NOMO-1 (cell line): ENCODE data around the gene UCHL3.
"Not testable (repeated sequence)": the region's sequence is repeated elsewhere in the genome, so short reads cannot be mapped to it uniquely, and the experiment has no call there.

ENCODE experiments used
- DNase-seq, 2 experiments: peaks; one replicate each; lab custom pipeline; 2025; ENCODE audit not compliant: unreplicated experiment in 2 of 2; lab: John Stamatoyannopoulos, UW

Gene UCHL3

GRCh38 chr13:75545386-75545785, 4.2 kb upstream of the UCHL3 start:
- DNase-seq: not testable (repeated sequence)

DNA sequence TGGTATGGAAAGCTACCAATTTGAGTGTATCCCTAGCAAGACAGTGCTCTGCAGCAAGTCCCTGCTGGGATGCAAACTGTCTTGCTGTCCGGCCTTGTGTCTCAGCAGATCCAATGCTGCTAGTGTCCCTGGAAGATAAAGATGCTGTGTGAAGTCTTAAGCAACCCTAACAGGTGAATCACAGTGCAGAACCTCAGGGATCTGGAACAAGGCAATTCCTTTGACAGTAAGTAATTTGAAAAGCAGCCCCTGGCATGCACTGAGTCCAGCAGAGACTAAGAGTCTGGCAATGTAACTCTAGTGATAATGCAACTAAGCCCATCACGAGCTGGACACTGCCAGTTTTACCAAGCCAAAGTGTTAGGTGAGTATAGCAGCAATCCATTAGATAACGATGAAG, 1.7 kb upstream of the UCHL3 start:
- DNase-seq: no peak

GRCh38 chr13:75550159-75550567, 572 bp downstream of the UCHL3 start:
- peak; percentile 12 to 34 for DNase-seq

- no peak for DNase-seq
Measured at GRCh38 chr13:75554464-75554863, 4.9 kb downstream of the UCHL3 start.

DNA sequence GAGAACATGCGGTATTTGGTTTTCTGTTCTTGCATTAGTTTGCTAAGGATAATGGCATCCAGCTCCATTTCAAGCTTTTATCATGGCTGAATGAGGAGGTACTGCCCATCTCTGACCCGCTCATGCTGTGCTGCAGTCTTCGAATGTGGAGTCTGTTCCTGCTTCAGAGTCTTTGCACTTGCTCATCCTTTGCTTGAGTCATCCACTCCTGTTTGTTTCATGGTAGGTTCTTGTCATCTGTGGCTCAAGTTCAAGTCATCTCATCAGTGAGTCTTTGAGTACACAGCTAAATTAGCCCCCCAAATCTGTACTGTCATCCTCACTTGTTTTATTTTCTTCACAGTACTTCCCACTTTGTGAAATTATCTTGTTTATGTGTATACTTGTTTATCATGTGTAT, 5.4 kb downstream of the UCHL3 start:
- no peak for DNase-seq

- DNase-seq: no peak
Measured at GRCh38 chr13:75555836-75556235, 6.2 kb downstream of the UCHL3 start.

GRCh38 chr13:75556961-75557360, 7.4 kb downstream of the UCHL3 start:
- no peak for DNase-seq

GRCh38 chr13:75558145-75558840, 8.7 kb downstream of the UCHL3 start:
- DNase-seq: no peak

- no peak for DNase-seq
Measured at GRCh38 chr13:75566658-75567057, 17.1 kb downstream of the UCHL3 start.

GRCh38 chr13:75569576-75569975, 20.0 kb downstream of the UCHL3 start:
- DNase-seq: no peak

DNA sequence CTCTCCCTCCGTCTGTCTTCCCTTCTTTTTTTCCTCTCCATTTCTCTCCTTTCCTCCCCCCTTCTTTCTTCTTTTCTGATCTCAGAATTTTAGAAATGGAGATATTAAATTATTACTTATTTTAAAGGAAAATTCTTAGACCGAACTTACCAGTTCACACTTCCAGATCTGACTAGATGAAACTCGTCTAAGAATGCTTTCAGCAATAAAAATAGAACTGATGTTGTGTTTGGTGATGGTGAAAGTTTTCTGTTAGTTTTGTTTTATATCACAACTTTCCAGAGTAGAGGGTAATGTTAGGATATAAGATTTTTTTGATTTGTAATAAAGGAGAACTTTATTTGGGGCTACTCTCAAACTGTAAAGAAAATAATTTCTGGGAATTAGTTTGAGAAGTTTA, 29.9 kb downstream of the UCHL3 start:
- no peak for DNase-seq

- no peak for DNase-seq
Measured at GRCh38 chr13:75581874-75582640, 32.5 kb downstream of the UCHL3 start.

GRCh38 chr13:75583091-75583490, 33.5 kb downstream of the UCHL3 start:
- no peak for DNase-seq

- DNase-seq: no peak
Measured at GRCh38 chr13:75585153-75585552, 35.6 kb downstream of the UCHL3 start.

GRCh38 chr13:75587679-75588078, 38.1 kb downstream of the UCHL3 start:
- no peak for DNase-seq

DNA sequence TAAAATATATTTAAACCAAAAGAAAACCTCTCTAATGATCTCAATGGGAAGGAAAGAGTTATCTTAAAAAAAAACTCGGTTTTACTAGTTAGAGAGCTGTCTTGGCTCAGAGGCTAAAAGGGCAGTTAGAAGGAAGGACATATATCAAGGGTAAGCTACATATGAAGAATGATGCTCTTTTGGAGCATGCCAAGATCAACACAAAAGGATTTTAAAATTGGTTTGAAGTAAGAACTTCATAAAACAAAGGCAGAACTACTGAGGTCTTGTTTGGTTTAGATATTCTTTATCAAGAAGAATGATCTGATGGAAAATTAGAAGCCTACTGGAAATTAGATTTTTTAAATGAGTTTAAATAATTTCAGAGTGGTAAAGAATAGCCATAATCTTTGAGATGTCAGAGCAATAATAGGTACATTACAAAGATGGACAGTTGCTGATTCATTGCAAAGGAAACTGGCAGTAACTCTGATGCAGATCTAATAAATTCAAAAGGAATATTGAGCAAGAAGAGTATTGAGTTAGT, 47.1 kb downstream of the UCHL3 start:
- DNase-seq: no peak

- DNase-seq: no peak
Measured at GRCh38 chr13:75600371-75600770, 50.8 kb downstream of the UCHL3 start.

GRCh38 chr13:75603038-75603437, 53.4 kb downstream of the UCHL3 start:
- no peak for DNase-seq

DNA sequence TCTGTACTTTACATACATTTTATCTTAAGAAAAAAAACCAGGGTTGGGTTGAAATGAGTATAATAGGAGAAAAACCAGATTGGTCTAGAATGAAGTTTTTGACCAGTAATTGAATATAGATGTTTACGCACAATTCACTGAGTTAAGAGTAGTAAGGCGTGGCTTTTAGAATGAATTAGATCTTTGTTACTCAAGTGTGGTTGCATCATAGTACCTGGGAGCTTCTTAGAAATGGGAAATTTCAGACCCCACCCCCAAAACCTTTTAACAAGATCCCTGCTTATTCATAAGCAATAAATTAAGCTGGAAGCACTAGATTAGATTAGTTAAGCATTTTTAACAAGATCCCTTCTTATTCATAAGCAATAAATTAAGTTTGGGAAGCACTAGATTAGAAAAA, 57.9 kb downstream of the UCHL3 start:
- DNase-seq: no peak

DNA sequence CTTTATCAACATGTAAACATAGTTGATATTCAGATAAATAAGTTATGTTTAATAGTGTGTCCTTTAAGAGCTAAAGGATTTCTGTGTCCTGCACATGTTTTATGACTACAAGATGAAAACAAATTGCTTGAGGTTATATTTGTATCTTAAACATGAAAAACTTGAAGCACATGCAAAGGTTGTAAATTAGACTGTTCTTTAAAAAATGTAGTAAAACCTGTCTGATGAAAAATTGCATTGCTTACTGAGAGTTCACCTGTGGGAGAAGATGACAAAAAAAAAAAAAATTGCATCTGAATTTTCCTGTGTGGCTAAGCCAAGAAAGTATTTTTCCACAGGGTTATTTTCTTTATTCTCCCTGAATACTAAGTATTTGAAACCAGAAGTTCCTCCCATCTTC, 60.9 kb downstream of the UCHL3 start:
- DNase-seq: no peak

- DNase-seq: no peak
Measured at GRCh38 chr13:75612354-75612753, 62.8 kb downstream of the UCHL3 start.

DNA sequence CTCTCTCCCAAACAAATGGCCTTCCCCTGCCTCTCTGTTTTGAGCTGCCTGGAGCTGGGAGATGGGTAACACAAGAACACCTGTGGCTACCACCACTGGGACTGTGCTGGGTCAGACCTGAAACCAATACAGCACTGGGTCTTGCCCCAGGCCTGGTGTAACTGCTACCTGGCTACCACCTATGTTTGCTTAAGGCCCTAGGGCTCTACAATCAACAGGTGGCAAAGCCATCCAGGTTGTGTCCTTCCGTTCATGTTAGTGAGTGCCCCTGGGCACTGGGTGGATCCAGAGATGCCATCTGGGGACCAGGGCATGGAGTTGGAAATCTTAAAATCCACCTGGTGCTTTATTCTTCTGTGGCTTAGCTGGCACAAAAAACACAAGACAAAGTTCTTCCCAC, 67.6 kb downstream of the UCHL3 start:
- no peak for DNase-seq
